ENCODE measurements around the gene IGFN1.

The IGFN1 gene

GRCh38 chr1:201228011-201228983 lies 37.7 kb downstream of the IGFN1 start:
- peaks cover 3% of the 10 kb centered on the region for H3K9me3 ChIP-seq (ENCODE audit: control insufficient read depth, low read length)
- H3K18ac ChIP-seq (ENCODE audit: low read depth in 1 of 2, low read length in 2 of 2) = no peak overlapping the region
- peaks cover 4 to 10% of the 10 kb centered on the region in 2 experiments for H3K36me3 ChIP-seq (ENCODE audit: control insufficient read depth in 1 of 2, insufficient read depth in 2 of 2, low read depth in 1 of 2, low read length in 2 of 2)
- H2BK12ac ChIP-seq (ENCODE audit: low read length in 2 of 2) = no peak overlapping the region
- no peak overlapping the region for H3K4me3 ChIP-seq (ENCODE audit: insufficient read depth in 1 of 2, low read depth in 1 of 2, low read length in 2 of 2)
- H3K27ac ChIP-seq (ENCODE audit: low read length, poor library complexity, severe bottlenecking) = no peak overlapping the region
- H3K9ac ChIP-seq (ENCODE audit: low read length) = no peak overlapping the region
- 80% methylated on average over 16 of the region's 16 CpGs for WGBS
- no peak overlapping the region for H3K4ac ChIP-seq (ENCODE audit: low read depth in 1 of 2, low read length in 2 of 2)
- H4K91ac ChIP-seq (ENCODE audit: low read length) = no peak overlapping the region
- H2AK5ac ChIP-seq (ENCODE audit: low read length, severe bottlenecking) = no peak overlapping the region
- H4K8ac ChIP-seq (ENCODE audit: low read length) = no peak overlapping the region
- H3K79me1 ChIP-seq (replicated peaks; ENCODE audit: low read length, poor library complexity, severe bottlenecking) = no peaks in the 10 kb centered on the region
- no peak for DNase-seq
- H3K4me1 ChIP-seq (ENCODE audit: control insufficient read depth, insufficient read depth, low read depth, low read length) = peaks cover 2% of the 10 kb centered on the region
- H3K27me3 ChIP-seq (ENCODE audit: control insufficient read depth in 1 of 2, insufficient read depth in 1 of 2, low read length in 2 of 2) = no peaks in the 10 kb centered on the region
- no peak overlapping the region for H2AFZ ChIP-seq (ENCODE audit: low read depth, low read length)
- H2BK5ac ChIP-seq (ENCODE audit: low read depth, low read length, poor library complexity, severe bottlenecking) = no peak overlapping the region
- no peak overlapping the region for H3K23ac ChIP-seq (ENCODE audit: low read length in 2 of 2)
- no peak overlapping the region for H2BK15ac ChIP-seq (ENCODE audit: low read depth, poor library complexity, severe bottlenecking)
- no peak overlapping the region for H2BK120ac ChIP-seq (ENCODE audit: low read depth, low read length)
- H3K4me2 ChIP-seq (ENCODE audit: low read length, poor library complexity, severe bottlenecking) = no peak overlapping the region
- no peak overlapping the region for H3K14ac ChIP-seq (ENCODE audit: low read length in 2 of 2)

- WGBS = 70% methylated on average over 4 of the region's 4 CpGs
- Histone ChIP-seq H3K27ac (ENCODE audit: low read length, poor library complexity, severe bottlenecking) (no peak overlapping the region), H2AK5ac (ENCODE audit: low read length, severe bottlenecking) (no peak overlapping the region), H2BK12ac (ENCODE audit: low read length in 2 of 2) (no peak overlapping the region), H4K91ac (ENCODE audit: low read length) (no peak overlapping the region), H3K36me3 (ENCODE audit: control insufficient read depth in 1 of 2, insufficient read depth in 2 of 2, low read depth in 1 of 2, low read length in 2 of 2) (peaks cover 0 to 10% of the 10 kb centered on the region in 2 experiments), H3K9me3 (ENCODE audit: control insufficient read depth, low read length) (peaks cover 3% of the 10 kb centered on the region), H3K4me1 (ENCODE audit: control insufficient read depth, insufficient read depth, low read depth, low read length) (peaks cover 2% of the 10 kb centered on the region), H3K9ac (ENCODE audit: low read length) (no peak overlapping the region), H3K79me1 (replicated peaks; ENCODE audit: low read length, poor library complexity, severe bottlenecking) (no peaks in the 10 kb centered on the region), H2BK15ac (ENCODE audit: low read depth, poor library complexity, severe bottlenecking) (no peak overlapping the region), H2BK5ac (ENCODE audit: low read depth, low read length, poor library complexity, severe bottlenecking) (no peak overlapping the region), H2AFZ (ENCODE audit: low read depth, low read length) (no peak overlapping the region), H3K23ac (ENCODE audit: low read length in 2 of 2) (no peak overlapping the region), H3K18ac (ENCODE audit: low read depth in 1 of 2, low read length in 2 of 2) (no peak overlapping the region), H3K14ac (ENCODE audit: low read length in 2 of 2) (no peak overlapping the region), H3K4me3 (ENCODE audit: insufficient read depth in 1 of 2, low read depth in 1 of 2, low read length in 2 of 2) (no peak overlapping the region), H3K27me3 (ENCODE audit: control insufficient read depth in 1 of 2, insufficient read depth in 1 of 2, low read length in 2 of 2) (no peaks in the 10 kb centered on the region), H4K8ac (ENCODE audit: low read length) (no peak overlapping the region), H2BK120ac (ENCODE audit: low read depth, low read length) (no peak overlapping the region), H3K4me2 (ENCODE audit: low read length, poor library complexity, severe bottlenecking) (no peak overlapping the region), H3K4ac (ENCODE audit: low read depth in 1 of 2, low read length in 2 of 2) (no peak overlapping the region)
- DNase-seq = no peak
These were observed 38.5 kb downstream of the IGFN1 start for GRCh38 chr1:201229095-201229494.

GRCh38 chr1:201229771-201230635 lies 39.4 kb downstream of the IGFN1 start:
- H2AK5ac ChIP-seq (ENCODE audit: low read length, severe bottlenecking) = no peak overlapping the region
- peaks cover 3% of the 10 kb centered on the region for H3K9me3 ChIP-seq (ENCODE audit: control insufficient read depth, low read length)
- H2BK12ac ChIP-seq (ENCODE audit: low read length in 2 of 2) = no peak overlapping the region
- no peak overlapping the region for H3K14ac ChIP-seq (ENCODE audit: low read length in 2 of 2)
- WGBS = 62% methylated on average over 5 of the region's 6 CpGs
- H3K4me2 ChIP-seq (ENCODE audit: low read length, poor library complexity, severe bottlenecking) = no peak overlapping the region
- no peaks in the 10 kb centered on the region for H3K27me3 ChIP-seq (ENCODE audit: control insufficient read depth in 1 of 2, insufficient read depth in 1 of 2, low read length in 2 of 2)
- no peak overlapping the region for H3K18ac ChIP-seq (ENCODE audit: low read depth in 1 of 2, low read length in 2 of 2)
- DNase-seq = no peak
- no peak overlapping the region for H3K4ac ChIP-seq (ENCODE audit: low read depth in 1 of 2, low read length in 2 of 2)
- H2BK15ac ChIP-seq (ENCODE audit: low read depth, poor library complexity, severe bottlenecking) = no peak overlapping the region
- H3K79me1 ChIP-seq (replicated peaks; ENCODE audit: low read length, poor library complexity, severe bottlenecking) = no peaks in the 10 kb centered on the region
- H3K4me3 ChIP-seq (ENCODE audit: insufficient read depth in 1 of 2, low read depth in 1 of 2, low read length in 2 of 2) = no peak overlapping the region
- H4K8ac ChIP-seq (ENCODE audit: low read length) = no peak overlapping the region
- peaks cover 0 to 10% of the 10 kb centered on the region in 2 experiments for H3K36me3 ChIP-seq (ENCODE audit: control insufficient read depth in 1 of 2, insufficient read depth in 2 of 2, low read depth in 1 of 2, low read length in 2 of 2)
- H2BK120ac ChIP-seq (ENCODE audit: low read depth, low read length) = no peak overlapping the region
- H2BK5ac ChIP-seq (ENCODE audit: low read depth, low read length, poor library complexity, severe bottlenecking) = no peak overlapping the region
- peaks cover 2% of the 10 kb centered on the region for H3K4me1 ChIP-seq (ENCODE audit: control insufficient read depth, insufficient read depth, low read depth, low read length)
- no peak overlapping the region for H3K27ac ChIP-seq (ENCODE audit: low read length, poor library complexity, severe bottlenecking)
- no peak overlapping the region for H2AFZ ChIP-seq (ENCODE audit: low read depth, low read length)
- no peak overlapping the region for H3K9ac ChIP-seq (ENCODE audit: low read length)
- H3K23ac ChIP-seq (ENCODE audit: low read length in 2 of 2) = no peak overlapping the region
- H4K91ac ChIP-seq (ENCODE audit: low read length) = no peak overlapping the region

- no peak overlapping the region for H2BK15ac ChIP-seq (ENCODE audit: low read depth, poor library complexity, severe bottlenecking)
- DNase-seq = no peak
- H3K9ac ChIP-seq (ENCODE audit: low read length) = no peak overlapping the region
- H3K4me1 ChIP-seq (ENCODE audit: control insufficient read depth, insufficient read depth, low read depth, low read length) = peaks cover 2% of the 10 kb centered on the region
- no peak overlapping the region for H4K8ac ChIP-seq (ENCODE audit: low read length)
- H3K79me1 ChIP-seq (replicated peaks; ENCODE audit: low read length, poor library complexity, severe bottlenecking) = no peaks in the 10 kb centered on the region
- no peak overlapping the region for H3K4me2 ChIP-seq (ENCODE audit: low read length, poor library complexity, severe bottlenecking)
- no peak overlapping the region for H3K4me3 ChIP-seq (ENCODE audit: insufficient read depth in 1 of 2, low read depth in 1 of 2, low read length in 2 of 2)
- peaks cover 3% of the 10 kb centered on the region for H3K9me3 ChIP-seq (ENCODE audit: control insufficient read depth, low read length)
- no peak overlapping the region for H3K14ac ChIP-seq (ENCODE audit: low read length in 2 of 2)
- H3K27ac ChIP-seq (ENCODE audit: low read length, poor library complexity, severe bottlenecking) = no peak overlapping the region
- no peak overlapping the region for H3K23ac ChIP-seq (ENCODE audit: low read length in 2 of 2)
- H3K36me3 ChIP-seq (ENCODE audit: control insufficient read depth in 1 of 2, insufficient read depth in 2 of 2, low read depth in 1 of 2, low read length in 2 of 2) = peaks cover 0 to 10% of the 10 kb centered on the region in 2 experiments
- H2BK5ac ChIP-seq (ENCODE audit: low read depth, low read length, poor library complexity, severe bottlenecking) = no peak overlapping the region
- H3K18ac ChIP-seq (ENCODE audit: low read depth in 1 of 2, low read length in 2 of 2) = no peak overlapping the region
- H3K4ac ChIP-seq (ENCODE audit: low read depth in 1 of 2, low read length in 2 of 2) = no peak overlapping the region
- no peak overlapping the region for H2AFZ ChIP-seq (ENCODE audit: low read depth, low read length)
- H2BK120ac ChIP-seq (ENCODE audit: low read depth, low read length) = no peak overlapping the region
- 64% methylated on average over 4 of the region's 4 CpGs for WGBS
- no peaks in the 10 kb centered on the region for H3K27me3 ChIP-seq (ENCODE audit: control insufficient read depth in 1 of 2, insufficient read depth in 1 of 2, low read length in 2 of 2)
- no peak overlapping the region for H4K91ac ChIP-seq (ENCODE audit: low read length)
- no peak overlapping the region for H2BK12ac ChIP-seq (ENCODE audit: low read length in 2 of 2)
- no peak overlapping the region for H2AK5ac ChIP-seq (ENCODE audit: low read length, severe bottlenecking)
These were observed 40.1 kb downstream of the IGFN1 start for GRCh38 chr1:201230676-201231075.
